NB4 (cell line): ENCODE data around the gene BAZ2A.
A peak's percentile ranks its signal among the peaks of the same experiment; 100 is the strongest.
"Not testable (repeated sequence)": the region's sequence is repeated elsewhere in the genome, so short reads cannot be mapped to it uniquely, and the experiment has no call there.

ENCODE experiments used
- DNase-seq: peaks from one replicate; pipeline ENCODE4 v3.0.0; 2010; ENCODE audit warnings: low read depth
- H3K4me3 ChIP-seq: one replicate; pipeline ENCODE4 v1.5.1; 2011; ENCODE audit warnings: mild to moderate bottlenecking, low read depth, low read length, moderate library complexity
- CTCF ChIP-seq: IDR thresholded peaks from one replicate; pipeline ENCODE4 v1.5.1; 2012; ENCODE audit warnings: low read depth, low read length
- MAX ChIP-seq: IDR thresholded peaks from 2 replicates; pipeline ENCODE4 v1.6.1; 2011; ENCODE audit warnings: low read depth, low read length
- MYC ChIP-seq: IDR thresholded peaks from 2 replicates; pipeline ENCODE4 v1.6.1; 2011; ENCODE audit warnings: low read depth, low read length
- POLR2A ChIP-seq: IDR thresholded peaks from 2 replicates; pipeline ENCODE4 v1.6.1; 2011; ENCODE audit warnings: mild to moderate bottlenecking; ENCODE audit not compliant: insufficient read length; ENCODE audit errors: extremely low read depth

The BAZ2A gene

GRCh38 chr12:56581418-56582145, 48.5 kb downstream of the BAZ2A start:
- DNase-seq = peak; percentile 96
- TF ChIP-seq MAX = peak; percentile 53
- no peak for TF ChIP-seq CTCF
- peak; percentile 77 for TF ChIP-seq MYC
- no peak for TF ChIP-seq POLR2A

GRCh38 chr12:56578983-56579546, 51.1 kb downstream of the BAZ2A start:
- TF ChIP-seq CTCF (no peak), POLR2A (no peak)
- H3K4me3 ChIP-seq = no peak overlapping the region
- peak; percentile 29 for DNase-seq

More at GRCh38 chr12:56581418-56582145, 48.5 kb downstream of the BAZ2A start:
- H3K4me3 ChIP-seq = no peak overlapping the region

GRCh38 chr12:56577248-56577647, 52.9 kb downstream of the BAZ2A start:
- not testable (repeated sequence) for DNase-seq, H3K4me3 ChIP-seq

- peak overlapping the region; percentile 21 for H3K4me3 ChIP-seq
- TF ChIP-seq POLR2A = no peak
- TF ChIP-seq MYC = 0 out of 2 replicates have a peak, but pooled peaks have one; percentile 34
- DNase-seq = peak; percentile 84
These were observed 55.9 kb downstream of the BAZ2A start for GRCh38 chr12:56574210-56574609.

- DNase-seq = no peak
- H3K4me3 ChIP-seq = no peak overlapping the region
- no peak for TF ChIP-seq MAX
These were observed 57.8 kb downstream of the BAZ2A start for GRCh38 chr12:56572288-56572687.

GRCh38 chr12:56571121-56571520, 59.0 kb downstream of the BAZ2A start:
- DNase-seq = peak; percentile 15
- TF ChIP-seq MAX (no peak), POLR2A (no peak), CTCF (no peak), MYC (no peak)
- H3K4me3 ChIP-seq = peak overlapping the region; percentile 47

- H3K4me3 ChIP-seq = no peak overlapping the region
- DNase-seq = no peak
- no peak for TF ChIP-seq POLR2A
- no peak for TF ChIP-seq MAX
- no peak for TF ChIP-seq CTCF
- no peak for TF ChIP-seq MYC
These were observed 62.0 kb downstream of the BAZ2A start for GRCh38 chr12:56568146-56568545.
